T-helper 17 cell (primary cell): ENCODE measurements around the gene SRD5A2. TPM values are rescaled to one million over a fixed set of nuclear protein-coding genes. Genes with fewer than 3 reads are reported as not detected.
"Not testable (repeated sequence)": the region's sequence is repeated elsewhere in the genome, so short reads cannot be mapped to it uniquely, and the experiment has no call there.

Source experiments
- ATAC-seq: fragments of 150-1000 bp; cut with Tn5 transposase; 2 replicates; pipeline ENCODE4 v1.10.0; 2021; ENCODE audit warnings: mild to moderate bottlenecking, moderate library complexity
- DNase-seq, 3 donors: peaks; one replicate each; pipeline versions ENCODE4 v3.0.0 to v3.0.0-alpha.2; 2020 to 2021
- H3K9me3 ChIP-seq: one replicate; pipeline ENCODE4 v1.7.0; 2013; ENCODE audit warnings: low read length, mild to moderate bottlenecking; ENCODE audit not compliant: control insufficient read depth, poor library complexity, severe bottlenecking
- H3K27ac Mint-ChIP-seq: one replicate; pipeline ENCODE4 v1.8.0; 2022; ENCODE audit warnings: mild to moderate bottlenecking, moderate library complexity, mixed read lengths
- H3K27me3 Mint-ChIP-seq: one replicate; pipeline ENCODE4 v1.8.0; 2022; ENCODE audit warnings: mixed read lengths
- H3K36me3 Mint-ChIP-seq: one replicate; pipeline ENCODE4 v1.8.0; 2022; ENCODE audit warnings: low read depth, mixed read lengths
- H3K4me1 Mint-ChIP-seq: one replicate; pipeline ENCODE4 v1.8.0; 2022; ENCODE audit warnings: mild to moderate bottlenecking, mixed read lengths
- H3K4me3 Mint-ChIP-seq: one replicate; pipeline ENCODE4 v1.8.0; 2022; ENCODE audit warnings: mild to moderate bottlenecking, moderate library complexity, mixed read lengths
- total RNA-seq, 4 donors: library from RNA in 2 of 4; stranded (reverse) in 2 of 4; gene quantifications; one replicate each; pipeline ENCODE4 v1.2.3 and lab custom pipeline; 2022 to 2026

The SRD5A2 gene
- total RNA-seq, 2 donors from 2014 or later = not detected

- Mint-ChIP-seq H3K27ac (no peak overlapping the region), H3K36me3 (no peaks in the 10 kb centered on the region), H3K4me3 (no peak overlapping the region), H3K27me3 (peaks cover 70% of the 10 kb centered on the region), H3K4me1 (peaks cover 4% of the 10 kb centered on the region)
- H3K9me3 ChIP-seq = no peaks in the 10 kb centered on the region
- DNase-seq (no peak), ATAC-seq (no peak)
These were observed 53.6 kb downstream of the SRD5A2 start for GRCh38 chr2:31526946-31527732.

- Mint-ChIP-seq H3K27ac (no peak overlapping the region), H3K4me3 (no peak overlapping the region), H3K27me3 (peaks cover 67% of the 10 kb centered on the region), H3K36me3 (no peaks in the 10 kb centered on the region), H3K4me1 (peaks cover 4% of the 10 kb centered on the region)
- no peaks in the 10 kb centered on the region for H3K9me3 ChIP-seq
- no peak for DNase-seq
- no peak for ATAC-seq
These were observed 54.9 kb downstream of the SRD5A2 start for GRCh38 chr2:31525876-31526275.

- no peaks in the 10 kb centered on the region for H3K36me3 Mint-ChIP-seq
- no peaks in the 10 kb centered on the region for H3K9me3 ChIP-seq
- H3K27me3 Mint-ChIP-seq = peaks cover 56% of the 10 kb centered on the region
- H3K27ac Mint-ChIP-seq = no peak overlapping the region
- H3K4me1 Mint-ChIP-seq = peaks cover 4% of the 10 kb centered on the region
- ATAC-seq = no peak
- no peak for DNase-seq
- no peak overlapping the region for H3K4me3 Mint-ChIP-seq
These were observed 56.1 kb downstream of the SRD5A2 start for GRCh38 chr2:31524592-31524991.

GRCh38 chr2:31523871-31524492, 56.8 kb downstream of the SRD5A2 start:
- ATAC-seq (no peak), DNase-seq (peak in 2 of 3 donors; percentile 16 to 51)
- H3K9me3 ChIP-seq = no peaks in the 10 kb centered on the region
- Mint-ChIP-seq H3K4me1 (peaks cover 4% of the 10 kb centered on the region), H3K27me3 (peaks cover 54% of the 10 kb centered on the region), H3K4me3 (no peak overlapping the region), H3K27ac (no peak overlapping the region), H3K36me3 (no peaks in the 10 kb centered on the region)

GRCh38 chr2:31522786-31523185, 58.0 kb downstream of the SRD5A2 start:
- no peak overlapping the region for H3K27ac Mint-ChIP-seq
- no peak overlapping the region for H3K4me3 Mint-ChIP-seq
- peaks cover 4% of the 10 kb centered on the region for H3K4me1 Mint-ChIP-seq
- H3K9me3 ChIP-seq = no peaks in the 10 kb centered on the region
- ATAC-seq (no peak), DNase-seq (no peak)
- H3K36me3 Mint-ChIP-seq = peaks cover 2% of the 10 kb centered on the region
- peaks cover 64% of the 10 kb centered on the region for H3K27me3 Mint-ChIP-seq

- no peaks in the 10 kb centered on the region for H3K4me1 Mint-ChIP-seq
- ATAC-seq = no peak
These were observed 63.1 kb downstream of the SRD5A2 start for GRCh38 chr2:31517442-31518203.

GRCh38 chr2:31515586-31515985, 65.2 kb downstream of the SRD5A2 start:
- Mint-ChIP-seq H3K36me3 (peaks cover 2% of the 10 kb centered on the region), H3K4me3 (no peak overlapping the region), H3K4me1 (no peaks in the 10 kb centered on the region), H3K27me3 (peaks cover 40% of the 10 kb centered on the region), H3K27ac (no peak overlapping the region)
- no peaks in the 10 kb centered on the region for H3K9me3 ChIP-seq
- no peak for DNase-seq
- ATAC-seq = no peak

More at GRCh38 chr2:31517442-31518203, 63.1 kb downstream of the SRD5A2 start:
- no peaks in the 10 kb centered on the region for H3K9me3 ChIP-seq
- Mint-ChIP-seq H3K36me3 (peaks cover 2% of the 10 kb centered on the region), H3K27ac (peak overlapping the region; percentile 11), H3K27me3 (peaks cover 55% of the 10 kb centered on the region), H3K4me3 (no peak overlapping the region)
- no peak for DNase-seq

GRCh38 chr2:31513553-31513952, 67.2 kb downstream of the SRD5A2 start:
- Mint-ChIP-seq H3K27me3 (peaks cover 32% of the 10 kb centered on the region), H3K4me3 (no peak overlapping the region), H3K4me1 (no peaks in the 10 kb centered on the region), H3K27ac (no peak overlapping the region), H3K36me3 (no peaks in the 10 kb centered on the region)
- ATAC-seq (no peak), DNase-seq (no peak)
- no peaks in the 10 kb centered on the region for H3K9me3 ChIP-seq

- Mint-ChIP-seq H3K4me3 (no peak overlapping the region), H3K36me3 (no peaks in the 10 kb centered on the region), H3K27ac (no peak overlapping the region), H3K4me1 (no peaks in the 10 kb centered on the region), H3K27me3 (peaks cover 17% of the 10 kb centered on the region)
- H3K9me3 ChIP-seq = no peaks in the 10 kb centered on the region
- DNase-seq = no peak
- no peak for ATAC-seq
These were observed 69.4 kb downstream of the SRD5A2 start for GRCh38 chr2:31511376-31511775.

- Mint-ChIP-seq H3K4me1 (no peaks in the 10 kb centered on the region), H3K27me3 (peaks cover 21% of the 10 kb centered on the region), H3K4me3 (no peak overlapping the region), H3K36me3 (peaks cover 5% of the 10 kb centered on the region), H3K27ac (no peak overlapping the region)
- H3K9me3 ChIP-seq = no peaks in the 10 kb centered on the region
- no peak for DNase-seq
- no peak for ATAC-seq
These were observed 75.6 kb downstream of the SRD5A2 start for GRCh38 chr2:31505111-31505510.

GRCh38 chr2:31504311-31504710, 76.4 kb downstream of the SRD5A2 start:
- Mint-ChIP-seq H3K36me3 (peaks cover 5% of the 10 kb centered on the region), H3K27me3 (peaks cover 21% of the 10 kb centered on the region), H3K27ac (no peak overlapping the region), H3K4me1 (no peaks in the 10 kb centered on the region), H3K4me3 (no peak overlapping the region)
- ATAC-seq (no peak), DNase-seq (no peak)
- H3K9me3 ChIP-seq = no peaks in the 10 kb centered on the region

GRCh38 chr2:31496451-31496874, 84.3 kb downstream of the SRD5A2 start:
- not testable (repeated sequence) for H3K4me3 Mint-ChIP-seq, H3K27ac Mint-ChIP-seq

GRCh38 chr2:31489339-31489738, 91.4 kb downstream of the SRD5A2 start:
- ATAC-seq, H3K9me3 ChIP-seq, H3K36me3 Mint-ChIP-seq, H3K4me1 Mint-ChIP-seq, H3K4me3 Mint-ChIP-seq, H3K27ac Mint-ChIP-seq, DNase-seq: not testable (repeated sequence)
- H3K27me3 Mint-ChIP-seq = peaks cover 20% of the 10 kb centered on the region

More at GRCh38 chr2:31496451-31496874, 84.3 kb downstream of the SRD5A2 start:
- H3K9me3 ChIP-seq, DNase-seq, H3K27me3 Mint-ChIP-seq, H3K4me1 Mint-ChIP-seq, H3K36me3 Mint-ChIP-seq, ATAC-seq: not testable (repeated sequence)
